Measurements from ENCODE around the gene EPHX1. TPM values are rescaled to one million over a fixed set of nuclear protein-coding genes. Genes with fewer than 3 reads are reported as not detected.

Gene EPHX1
- total and polyA plus RNA-seq, 4 donors: 93.8 to 1,448 (median 204) TPM

- Histone ChIP-seq H3K4me3 (ENCODE audit: low read depth in 1 of 3, low read length in 3 of 3) (no peak overlapping the region), H3K4me1 (ENCODE audit: control insufficient read depth in 4 of 4, insufficient read depth in 4 of 4, low read length in 3 of 4) (peaks cover 4 to 25% (median 20%) of the 10 kb centered on the region in 4 donors), H3K27ac (ENCODE audit: low read depth in 1 of 2, low read length in 2 of 2) (no peak overlapping the region), H3K9ac (ENCODE audit: low read depth in 1 of 2, low read length in 2 of 2) (no peak overlapping the region), H3K27me3 (ENCODE audit: control insufficient read depth in 4 of 4, insufficient read depth in 4 of 4, low read length in 3 of 4) (no peaks in the 10 kb centered on the region), H3K36me3 (ENCODE audit: control insufficient read depth in 4 of 4, insufficient read depth in 3 of 4, low read depth in 1 of 4, low read length in 3 of 4) (no peaks in the 10 kb centered on the region), H3K9me3 (ENCODE audit: control insufficient read depth in 4 of 4, low read length in 3 of 4) (no peaks in the 10 kb centered on the region)
- TF ChIP-seq EGR1 (IDR thresholded peaks at IDR 0.05; ENCODE audit: low read depth in 2 of 2): no peak
- TF ChIP-seq, protein P1, sequence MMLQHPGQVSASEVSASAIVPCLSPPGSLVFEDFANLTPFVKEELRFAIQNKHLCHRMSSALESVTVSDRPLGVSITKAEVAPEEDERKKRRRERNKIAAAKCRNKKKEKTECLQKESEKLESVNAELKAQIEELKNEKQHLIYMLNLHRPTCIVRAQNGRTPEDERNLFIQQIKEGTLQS (IDR thresholded peaks at IDR 0.05): no peak
- no peak for TF ChIP-seq FOXA2 (IDR thresholded peaks at IDR 0.05)
- TF ChIP-seq JUND (IDR thresholded peaks at IDR 0.05): no peak
- TF ChIP-seq, protein P2, sequence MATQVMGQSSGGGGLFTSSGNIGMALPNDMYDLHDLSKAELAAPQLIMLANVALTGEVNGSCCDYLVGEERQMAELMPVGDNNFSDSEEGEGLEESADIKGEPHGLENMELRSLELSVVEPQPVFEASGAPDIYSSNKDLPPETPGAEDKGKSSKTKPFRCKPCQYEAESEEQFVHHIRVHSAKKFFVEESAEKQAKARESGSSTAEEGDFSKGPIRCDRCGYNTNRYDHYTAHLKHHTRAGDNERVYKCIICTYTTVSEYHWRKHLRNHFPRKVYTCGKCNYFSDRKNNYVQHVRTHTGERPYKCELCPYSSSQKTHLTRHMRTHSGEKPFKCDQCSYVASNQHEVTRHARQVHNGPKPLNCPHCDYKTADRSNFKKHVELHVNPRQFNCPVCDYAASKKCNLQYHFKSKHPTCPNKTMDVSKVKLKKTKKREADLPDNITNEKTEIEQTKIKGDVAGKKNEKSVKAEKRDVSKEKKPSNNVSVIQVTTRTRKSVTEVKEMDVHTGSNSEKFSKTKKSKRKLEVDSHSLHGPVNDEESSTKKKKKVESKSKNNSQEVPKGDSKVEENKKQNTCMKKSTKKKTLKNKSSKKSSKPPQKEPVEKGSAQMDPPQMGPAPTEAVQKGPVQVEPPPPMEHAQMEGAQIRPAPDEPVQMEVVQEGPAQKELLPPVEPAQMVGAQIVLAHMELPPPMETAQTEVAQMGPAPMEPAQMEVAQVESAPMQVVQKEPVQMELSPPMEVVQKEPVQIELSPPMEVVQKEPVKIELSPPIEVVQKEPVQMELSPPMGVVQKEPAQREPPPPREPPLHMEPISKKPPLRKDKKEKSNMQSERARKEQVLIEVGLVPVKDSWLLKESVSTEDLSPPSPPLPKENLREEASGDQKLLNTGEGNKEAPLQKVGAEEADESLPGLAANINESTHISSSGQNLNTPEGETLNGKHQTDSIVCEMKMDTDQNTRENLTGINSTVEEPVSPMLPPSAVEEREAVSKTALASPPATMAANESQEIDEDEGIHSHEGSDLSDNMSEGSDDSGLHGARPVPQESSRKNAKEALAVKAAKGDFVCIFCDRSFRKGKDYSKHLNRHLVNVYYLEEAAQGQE (IDR thresholded peaks at IDR 0.05): no peak
- TF ChIP-seq, protein P3, sequence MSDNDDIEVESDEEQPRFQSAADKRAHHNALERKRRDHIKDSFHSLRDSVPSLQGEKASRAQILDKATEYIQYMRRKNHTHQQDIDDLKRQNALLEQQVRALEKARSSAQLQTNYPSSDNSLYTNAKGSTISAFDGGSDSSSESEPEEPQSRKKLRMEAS (IDR thresholded peaks at IDR 0.05): no peak
- no peak for TF ChIP-seq RAD21 (IDR thresholded peaks at IDR 0.05)
- TF ChIP-seq FOXA1 (IDR thresholded peaks at IDR 0.05): no peak
- TF ChIP-seq YY1 (IDR thresholded peaks at IDR 0.05): no peak
- no peak for TF ChIP-seq SP1 (IDR thresholded peaks at IDR 0.05)
- TF ChIP-seq ZBTB33 (IDR thresholded peaks at IDR 0.05): no peak
- no peak for TF ChIP-seq TAF1 (conservative IDR thresholded peaks at IDR 0.05)
- no peak for DNase-seq (ENCODE audit: low spot score)
- WGBS: 69% methylated on average over 3 of the region's 3 CpGs
These were observed 35.4 kb upstream of the EPHX1 start for GRCh38 chr1:225774281-225775147.

DNA sequence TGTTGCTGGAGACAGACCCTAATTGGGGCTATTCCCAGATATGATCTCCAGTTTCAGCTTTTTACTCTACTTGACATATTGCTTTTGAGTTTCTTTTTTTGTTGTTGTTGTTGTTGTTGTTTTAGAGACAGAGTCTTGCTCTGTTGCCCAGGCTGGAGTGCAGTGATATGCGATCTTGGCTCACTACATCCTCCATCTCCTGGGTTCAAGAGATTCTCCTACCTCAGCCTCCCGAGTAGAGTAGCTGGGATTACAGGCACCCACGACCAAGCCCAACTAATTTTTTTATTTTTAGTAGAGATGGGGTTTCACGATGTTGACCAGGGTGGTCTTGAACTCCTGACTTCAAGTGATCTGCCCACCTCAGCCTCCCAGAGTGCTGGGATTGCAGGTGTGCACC is 33.6 kb upstream of the EPHX1 start:
- H3K27ac ChIP-seq (ENCODE audit: low read depth in 1 of 2, low read length in 2 of 2): no peak overlapping the region
- H3K36me3 ChIP-seq (ENCODE audit: control insufficient read depth in 4 of 4, insufficient read depth in 3 of 4, low read depth in 1 of 4, low read length in 3 of 4): no peaks in the 10 kb centered on the region
- no peaks in the 10 kb centered on the region for H3K9me3 ChIP-seq (ENCODE audit: control insufficient read depth in 4 of 4, low read length in 3 of 4)
- no peaks in the 10 kb centered on the region for H3K27me3 ChIP-seq (ENCODE audit: control insufficient read depth in 4 of 4, insufficient read depth in 4 of 4, low read length in 3 of 4)
- WGBS: 95% methylated on average over 4 of the region's 4 CpGs
- no peak for DNase-seq (ENCODE audit: low spot score)
- no peak overlapping the region for H3K9ac ChIP-seq (ENCODE audit: low read depth in 1 of 2, low read length in 2 of 2)
- no peak overlapping the region for H3K4me3 ChIP-seq (ENCODE audit: low read depth in 1 of 3, low read length in 3 of 3)
- TF ChIP-seq FOXA1 (IDR thresholded peaks at IDR 0.05) (no peak), HNF4A (conservative IDR thresholded peaks at IDR 0.05) (no peak), TAF1 (conservative IDR thresholded peaks at IDR 0.05) (no peak), SP1 (IDR thresholded peaks at IDR 0.05) (no peak), RXRA (IDR thresholded peaks at IDR 0.05) (no peak), YY1 (IDR thresholded peaks at IDR 0.05) (no peak), HNF4G (IDR thresholded peaks at IDR 0.05) (no peak), NR2F2 (IDR thresholded peaks at IDR 0.05) (no peak), FOXA2 (IDR thresholded peaks at IDR 0.05) (no peak), RAD21 (IDR thresholded peaks at IDR 0.05) (no peak), EGR1 (IDR thresholded peaks at IDR 0.05; ENCODE audit: low read depth in 2 of 2) (no peak), CTCF (IDR thresholded peaks at IDR 0.05; ENCODE audit: low read depth, low read length, missing input control) (no peak), GABPA (IDR thresholded peaks at IDR 0.05 in 1 of 2, conservative IDR thresholded peaks at IDR 0.05 in 1 of 2) (no peak)
- TF ChIP-seq, protein P2 (IDR thresholded peaks at IDR 0.05): no peak
- TF ChIP-seq, protein P3 (IDR thresholded peaks at IDR 0.05): no peak
- TF ChIP-seq, protein P1 (IDR thresholded peaks at IDR 0.05): no peak
- H3K4me1 ChIP-seq (ENCODE audit: control insufficient read depth in 4 of 4, insufficient read depth in 4 of 4, low read length in 3 of 4): peaks cover 9 to 38% (median 25%) of the 10 kb centered on the region in 4 donors

Measured in liver (tissue), 9 donors.